ENCODE data around the gene MLXIPL.
"Not testable (repeated sequence)": the region's sequence is repeated elsewhere in the genome, so short reads cannot be mapped to it uniquely, and the experiment has no call there.

The MLXIPL gene

DNA sequence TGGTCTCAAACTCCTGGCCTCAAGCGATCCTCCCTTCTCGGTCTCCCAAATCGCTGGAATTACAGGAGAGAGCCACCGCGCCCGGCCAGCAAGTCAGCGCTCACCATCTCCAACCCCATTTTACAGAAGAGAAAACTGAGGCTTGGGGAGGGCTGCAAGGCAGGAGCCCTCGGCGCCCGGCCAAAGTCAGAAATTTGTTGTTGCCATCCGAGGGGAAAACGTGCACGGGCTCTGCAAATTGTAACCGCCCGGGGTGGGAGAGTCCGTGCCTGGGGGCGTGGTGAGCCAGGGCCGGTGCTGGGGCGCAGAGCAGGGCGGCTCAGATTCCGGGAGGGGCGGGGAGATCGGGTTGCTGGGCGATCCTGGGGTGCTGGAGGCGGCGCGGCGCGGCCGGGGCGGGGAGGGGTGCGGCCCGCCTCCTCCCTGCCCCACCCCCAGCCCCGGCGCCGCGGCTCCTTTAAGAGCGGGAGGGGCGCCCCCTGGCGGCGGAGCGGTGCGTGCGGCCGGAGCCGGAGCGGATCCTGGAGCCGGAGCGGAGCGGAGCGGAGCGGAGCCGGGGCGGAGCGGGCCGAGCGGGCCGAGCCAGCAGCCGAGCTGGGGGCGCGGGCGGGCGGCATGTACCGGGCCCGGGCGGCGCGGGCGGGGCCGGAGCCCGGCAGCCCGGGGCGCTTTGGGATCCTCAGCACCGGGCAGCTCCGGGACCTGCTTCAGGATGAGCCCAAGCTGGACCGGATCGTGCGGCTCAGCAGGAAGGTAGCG is 43.2 kb upstream of the MLXIPL start, which contains the start of gene VPS37D:
TSS of gene VPS37D (plus strand) at position 488 of the 759 bp plus-strand sequence. CDS start at position 616, 128 bp downstream.
- no peak within 1 kb of the TSS for H3K27ac ChIP-seq
- TF ChIP-seq EZH2 (IDR thresholded peaks at IDR 0.05) (no peak), POLR2AphosphoS5 (IDR thresholded peaks at IDR 0.05; ENCODE audit: borderline replicate concordance, low read depth, low read length) (no peak), FOXP2 (optimal IDR thresholded peaks at IDR 0.05; ENCODE audit: control extremely low read depth, extremely low read length, insufficient read depth) (no peak)
- H3K9ac ChIP-seq (ENCODE audit: insufficient read length) = peak within 1 kb of the TSS; percentile 82

DNA sequence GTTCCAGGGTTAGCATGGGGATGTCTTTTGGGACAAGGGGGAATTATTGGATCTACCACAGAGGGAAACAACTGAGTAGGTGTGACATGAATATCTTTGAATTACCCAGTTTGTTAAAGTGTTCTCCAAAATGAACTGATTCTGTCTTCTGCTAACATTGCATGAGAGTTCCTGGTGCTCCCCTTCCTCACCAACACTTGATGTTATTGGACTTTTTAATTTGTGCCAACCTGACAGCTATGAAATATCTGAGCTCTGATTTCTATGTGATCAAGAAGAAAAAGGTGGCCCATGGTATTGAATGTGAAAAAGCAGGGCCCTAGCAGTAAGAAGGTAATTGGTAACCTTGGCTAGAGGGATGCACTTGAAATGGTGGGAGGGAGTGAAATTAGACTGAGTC is 38.7 kb upstream of the MLXIPL start:
- TF ChIP-seq POLR2AphosphoS5 (IDR thresholded peaks at IDR 0.05; ENCODE audit: borderline replicate concordance, low read depth, low read length) = no peak
- TF ChIP-seq FOXP2 (optimal IDR thresholded peaks at IDR 0.05; ENCODE audit: control extremely low read depth, extremely low read length, insufficient read depth) = no peak
- no peak for TF ChIP-seq EZH2 (IDR thresholded peaks at IDR 0.05)
- DNase-seq (ENCODE audit: low read depth, low spot score) = no peak
- H3K9ac ChIP-seq (ENCODE audit: insufficient read length) = no peak overlapping the region

More for the DNA sequence above, 43.2 kb upstream of the MLXIPL start, which contains the start of gene VPS37D:
- DNase-seq (ENCODE audit: low read depth, low spot score) = peak; percentile 20
- Histone ChIP-seq H3K36me3 (ENCODE audit: insufficient read depth, low read length) (no peaks in the 10 kb centered on the region; the same call in 1 of the 2 replicates), H3K4me3 (peak within 1 kb of the TSS; percentile 86), H3K9me3 (ENCODE audit: low read depth, low read length) (no peaks in the 10 kb centered on the region)

DNA sequence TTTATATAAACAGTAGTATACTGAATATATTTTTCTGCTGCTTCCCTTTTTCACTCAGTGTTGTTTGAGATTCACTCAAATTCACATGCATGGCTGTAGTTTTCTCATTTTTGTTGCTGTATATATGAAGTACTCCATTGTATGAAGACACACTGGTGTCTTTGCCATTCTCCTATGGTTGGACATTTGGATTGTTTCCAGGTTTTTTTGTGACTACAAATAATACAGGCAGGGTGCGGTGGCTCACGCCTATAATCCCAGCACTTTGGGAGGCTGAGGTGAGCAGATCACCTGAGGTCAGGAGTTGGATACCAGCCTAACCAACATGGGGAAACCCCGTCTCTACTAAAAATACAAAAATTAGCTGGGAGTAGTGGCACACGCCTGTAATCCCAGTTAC is 36.3 kb upstream of the MLXIPL start:
- H3K9me3 ChIP-seq (ENCODE audit: low read depth, low read length); H3K36me3 ChIP-seq (ENCODE audit: insufficient read depth, low read length); H3K4me3 ChIP-seq; DNase-seq (ENCODE audit: low read depth, low spot score); H3K27ac ChIP-seq; H3K9ac ChIP-seq (ENCODE audit: insufficient read length): not testable (repeated sequence)

More for the DNA sequence above, 38.7 kb upstream of the MLXIPL start:
- Histone ChIP-seq H3K9me3 (ENCODE audit: low read depth, low read length) (no peaks in the 10 kb centered on the region), H3K27ac (no peak overlapping the region), H3K36me3 (ENCODE audit: insufficient read depth, low read length) (no peaks in the 10 kb centered on the region), H3K4me3 (no peak overlapping the region)

DNA sequence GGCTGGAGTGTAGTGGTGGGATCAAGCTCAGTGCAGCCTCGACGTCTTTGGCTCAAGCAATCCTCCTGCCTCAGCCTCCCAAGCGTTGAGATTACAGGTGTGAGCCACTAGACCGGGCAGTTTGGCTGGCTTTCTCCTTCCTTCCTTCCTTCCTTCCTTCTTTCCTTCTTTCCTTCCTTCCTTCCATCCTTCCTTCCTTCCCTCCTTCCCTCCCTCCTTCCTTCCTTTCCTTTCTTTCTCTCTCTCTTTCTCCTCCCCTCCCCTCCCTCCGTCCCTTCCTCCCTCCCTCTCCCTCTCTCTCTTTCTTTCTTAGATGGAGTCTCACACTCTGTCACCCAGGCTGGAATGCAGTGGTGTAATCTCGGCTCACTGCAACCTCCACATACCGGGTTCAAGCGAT is 35.7 kb upstream of the MLXIPL start:
- no peak for DNase-seq (ENCODE audit: low read depth, low spot score)
- Histone ChIP-seq H3K9me3 (ENCODE audit: low read depth, low read length) (no peaks in the 10 kb centered on the region), H3K27ac (no peak overlapping the region), H3K36me3 (ENCODE audit: insufficient read depth, low read length) (no peaks in the 10 kb centered on the region), H3K4me3 (no peak overlapping the region), H3K9ac (ENCODE audit: insufficient read length) (no peak overlapping the region)
- TF ChIP-seq POLR2AphosphoS5 (IDR thresholded peaks at IDR 0.05; ENCODE audit: borderline replicate concordance, low read depth, low read length) (no peak), EZH2 (IDR thresholded peaks at IDR 0.05) (no peak), FOXP2 (optimal IDR thresholded peaks at IDR 0.05; ENCODE audit: control extremely low read depth, extremely low read length, insufficient read depth) (no peak)

DNA sequence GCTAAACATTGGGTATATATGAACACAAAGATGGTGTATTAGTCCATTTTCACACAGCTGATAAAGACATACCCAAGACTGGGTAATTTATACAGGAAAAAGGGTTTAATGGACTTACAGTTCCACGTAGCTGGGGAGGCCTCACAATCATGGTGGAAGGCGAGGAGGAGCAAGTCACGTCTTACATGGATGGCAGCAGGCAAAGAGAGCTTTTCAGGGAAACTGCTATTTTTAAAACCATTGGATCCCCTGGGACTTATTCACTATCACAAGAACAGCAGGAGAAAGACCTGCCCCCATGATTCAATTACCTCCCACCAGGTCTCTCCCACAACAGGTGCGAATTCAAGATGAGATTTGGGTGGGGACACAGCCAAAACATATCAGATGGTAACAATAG is 31.0 kb upstream of the MLXIPL start:
- not testable (repeated sequence) for H3K27ac ChIP-seq; DNase-seq (ENCODE audit: low read depth, low spot score); H3K9ac ChIP-seq (ENCODE audit: insufficient read length); H3K4me3 ChIP-seq; H3K9me3 ChIP-seq (ENCODE audit: low read depth, low read length); H3K36me3 ChIP-seq (ENCODE audit: insufficient read depth, low read length)

DNA sequence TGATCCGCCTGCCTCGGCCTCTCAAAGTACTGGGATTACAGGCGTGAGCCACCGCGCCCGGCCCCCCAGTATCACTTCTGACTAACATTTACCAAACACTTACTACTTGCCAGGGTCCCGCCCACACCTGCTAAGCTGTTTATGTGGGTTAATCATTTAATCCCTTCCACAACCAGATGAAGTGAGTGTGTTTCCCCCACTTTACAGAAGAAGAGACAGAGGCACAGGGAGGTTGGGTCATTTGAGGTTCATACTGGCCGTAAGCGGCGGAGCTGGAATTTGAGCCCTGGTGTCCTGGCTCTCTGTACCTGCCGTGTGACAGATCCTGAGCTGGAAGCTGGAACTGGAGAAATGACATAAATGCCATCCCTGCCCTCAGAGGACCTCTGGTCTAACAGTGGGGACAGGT is 28.2 kb upstream of the MLXIPL start:
- Histone ChIP-seq H3K36me3 (ENCODE audit: insufficient read depth, low read length) (no peaks in the 10 kb centered on the region), H3K27ac (no peak overlapping the region), H3K4me3 (no peak overlapping the region), H3K9me3 (ENCODE audit: low read depth, low read length) (no peaks in the 10 kb centered on the region), H3K9ac (ENCODE audit: insufficient read length) (no peak overlapping the region)
- TF ChIP-seq EZH2 (IDR thresholded peaks at IDR 0.05) = no peak
- TF ChIP-seq FOXP2 (optimal IDR thresholded peaks at IDR 0.05; ENCODE audit: control extremely low read depth, extremely low read length, insufficient read depth) = no peak
- no peak for TF ChIP-seq POLR2AphosphoS5 (IDR thresholded peaks at IDR 0.05; ENCODE audit: borderline replicate concordance, low read depth, low read length)
- DNase-seq (ENCODE audit: low read depth, low spot score) = no peak

DNA sequence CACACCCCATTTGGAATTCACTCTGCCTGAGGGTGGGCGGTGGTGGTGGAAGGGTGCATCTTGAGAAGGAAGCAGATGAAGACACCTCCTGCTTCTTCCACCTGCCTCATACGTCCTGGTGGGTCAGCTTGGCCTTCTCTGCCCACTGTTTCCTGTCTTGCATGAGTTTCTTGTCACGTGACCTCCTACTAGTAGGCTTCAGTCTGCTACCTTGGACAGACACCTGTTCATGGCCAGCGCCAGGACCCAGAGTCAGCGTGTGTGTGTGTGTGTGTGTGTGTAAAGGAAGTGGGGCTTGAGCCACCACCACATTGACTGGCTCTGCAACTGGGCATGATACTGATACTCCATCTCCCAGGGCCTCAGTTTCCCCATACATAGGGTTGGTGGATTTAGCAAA is 26.2 kb upstream of the MLXIPL start:
- DNase-seq (ENCODE audit: low read depth, low spot score) = no peak
- H3K27ac ChIP-seq = no peak overlapping the region
- H3K9ac ChIP-seq (ENCODE audit: insufficient read length) = no peak overlapping the region
- TF ChIP-seq EZH2 (IDR thresholded peaks at IDR 0.05) (no peak), FOXP2 (optimal IDR thresholded peaks at IDR 0.05; ENCODE audit: control extremely low read depth, extremely low read length, insufficient read depth) (no peak), POLR2AphosphoS5 (IDR thresholded peaks at IDR 0.05; ENCODE audit: borderline replicate concordance, low read depth, low read length) (no peak)
- no peaks in the 10 kb centered on the region for H3K9me3 ChIP-seq (ENCODE audit: low read depth, low read length)
- H3K4me3 ChIP-seq = no peak overlapping the region
- no peaks in the 10 kb centered on the region for H3K36me3 ChIP-seq (ENCODE audit: insufficient read depth, low read length)

DNA sequence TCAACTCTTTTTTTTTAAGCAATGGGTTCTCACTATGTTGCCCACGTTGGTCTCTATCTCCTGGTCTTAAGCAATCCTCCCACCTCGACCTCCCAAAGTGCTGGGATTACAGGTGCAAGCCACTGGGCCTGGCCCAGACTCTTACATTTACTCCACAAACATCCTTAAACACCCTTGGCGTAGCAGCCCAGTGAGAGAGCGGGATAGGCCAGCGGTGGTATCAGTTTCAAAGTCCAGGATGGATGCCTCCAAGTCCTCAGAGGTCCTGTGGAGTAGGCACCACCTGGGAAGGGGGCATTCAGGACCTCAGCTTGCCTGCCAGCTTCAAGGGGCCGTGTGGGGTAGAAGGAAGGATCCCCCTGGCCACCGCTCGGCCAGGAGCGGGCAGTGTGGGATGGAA is 25.3 kb upstream of the MLXIPL start:
- H3K9ac ChIP-seq (ENCODE audit: insufficient read length) = no peak overlapping the region
- TF ChIP-seq POLR2AphosphoS5 (IDR thresholded peaks at IDR 0.05; ENCODE audit: borderline replicate concordance, low read depth, low read length) = no peak
- TF ChIP-seq EZH2 (IDR thresholded peaks at IDR 0.05) = no peak
- TF ChIP-seq FOXP2 (optimal IDR thresholded peaks at IDR 0.05; ENCODE audit: control extremely low read depth, extremely low read length, insufficient read depth) = no peak
- no peak overlapping the region for H3K4me3 ChIP-seq
- H3K36me3 ChIP-seq (ENCODE audit: insufficient read depth, low read length) = no peaks in the 10 kb centered on the region
- no peak for DNase-seq (ENCODE audit: low read depth, low spot score)
- no peaks in the 10 kb centered on the region for H3K9me3 ChIP-seq (ENCODE audit: low read depth, low read length)
- H3K27ac ChIP-seq = no peak overlapping the region
